A549 (cell line): ENCODE measurements around the gene CA10. TPM values are rescaled to one million over a fixed set of nuclear protein-coding genes. Genes with fewer than 3 reads are reported as not detected.

Experiments
- ATAC-seq, 2 experiments: fragments of 200-7000 bp in 1 of 2; fragments of >200 bp in 1 of 2; cut with Nextera tagmentation in 1 of 2; cut with Tn5 transposase in 1 of 2; 3 replicates each; pipeline versions ENCODE4 v1.8.0 to v1.9.1; 2018 to 2020; ENCODE audit warnings: mild to moderate bottlenecking in 1 of 2, moderate library complexity in 1 of 2
- CTCF ChIA-PET: fragments of 300-600 bp; sonication (Branson Sonifier 250); formaldehyde crosslinking; extraction: SDS; loops from one replicate; lab custom pipeline; 2021; ENCODE audit warnings: antibody characterized with exemption, inconsistent platforms; lab: Yijun Ruan, JAX
- POLR2A ChIA-PET: fragments of 350-600 bp; formaldehyde crosslinking; extraction: SDS; loops from one replicate; lab custom pipeline; 2021; ENCODE audit warnings: antibody characterized with exemption, inconsistent platforms; lab: Yijun Ruan, JAX
- DNase-seq, 2 experiments: peaks; one replicate each; pipeline versions ENCODE4 v3.0.0 to v3.0.0-alpha.2; 2011 to 2016; ENCODE audit warnings: low read depth in 1 of 2, low spot score in 1 of 2
- FAIRE-seq: peaks from 2 replicates; lab custom pipeline; 2011; peaks lifted over from hg19 to GRCh38; lab: Jason Lieb, UNC
- H3K27ac ChIP-seq, 2 experiments: fragments of >200 bp; sonication (Bioruptor Twin); formaldehyde crosslinking; 3 replicates each; pipeline ENCODE4 v1.5.1; 2016 to 2017
- H3K4me1 ChIP-seq: fragments of >200 bp; sonication (Bioruptor Twin); formaldehyde crosslinking; 3 replicates; pipeline ENCODE4 v1.6.1; 2016
- H3K4me2 ChIP-seq: fragments of >200 bp; sonication (Bioruptor Twin); formaldehyde crosslinking; 3 replicates; pipeline ENCODE4 v1.6.1; 2016
- H3K4me3 ChIP-seq: fragments of >200 bp; sonication (Bioruptor Twin); formaldehyde crosslinking; 3 replicates; pipeline ENCODE4 v1.5.1; 2016
- H3K9me3 ChIP-seq: fragments of >200 bp; sonication (Bioruptor Twin); formaldehyde crosslinking; 3 replicates; pipeline ENCODE4 v1.6.1; 2016
- CHD2 ChIP-seq: fragments of 150-350 bp; IDR thresholded peaks from 2 replicates; pipeline ENCODE4 v1.6.1; 2014; ENCODE audit warnings: low read length; ENCODE audit not compliant: partially characterized antibody
- FOSB ChIP-seq: fragments of 250-450 bp; sonication (Bioruptor Pico); IDR thresholded peaks from 2 replicates; pipeline ENCODE4 v1.5.0; 2020; ENCODE audit warnings: mild to moderate bottlenecking, moderate library complexity
- FOSL2 ChIP-seq, 2 experiments: fragments of 450-650 bp in 1 of 2; fragments of >200 bp in 1 of 2; sonication (Bioruptor Twin) in 1 of 2; formaldehyde crosslinking; IDR thresholded peaks; 2 replicates each; pipeline versions ENCODE4 v1.5.0 to v1.6.1; 2016 to 2020; ENCODE audit warnings: mild to moderate bottlenecking in 1 of 2, moderate library complexity in 1 of 2
- GATA3 ChIP-seq: IDR thresholded peaks from 2 replicates; pipeline ENCODE4 v1.6.1; 2012; ENCODE audit warnings: borderline replicate concordance
- JUN ChIP-seq, 2 experiments: fragments of >200 bp; sonication (Bioruptor Twin); formaldehyde crosslinking; IDR thresholded peaks; 2 replicates in 1 of 2; 3 replicates in 1 of 2; pipeline ENCODE4 v1.6.1; 2016 to 2017
- MAFK ChIP-seq: fragments of 450-650 bp; IDR thresholded peaks from 2 replicates; pipeline ENCODE4 v1.6.1; 2014; ENCODE audit not compliant: partially characterized antibody
- MYC ChIP-seq: IDR thresholded peaks from 2 replicates; pipeline ENCODE4 v1.6.1; 2012; ENCODE audit warnings: mild to moderate bottlenecking, inconsistent platforms, low read length, improper control_type of control experiment, borderline replicate concordance
- NFE2L2 ChIP-seq: fragments of 150-350 bp; conservative IDR thresholded peaks from 2 replicates; pipeline ENCODE4 v1.6.1; 2014; ENCODE audit warnings: low read length
- NPAS2 ChIP-seq: fragments of 250-450 bp; sonication (Bioruptor Pico); IDR thresholded peaks from 2 replicates; pipeline ENCODE4 v1.8.0; 2022; ENCODE audit warnings: mild to moderate bottlenecking, moderate library complexity, borderline replicate concordance
- POLR2A ChIP-seq: IDR thresholded peaks from 2 replicates; pipeline ENCODE4 v1.6.1; 2012; ENCODE audit warnings: mild to moderate bottlenecking, low read length
- RAD21 ChIP-seq, 2 experiments: fragments of >200 bp in 1 of 2; sonication (Bioruptor Twin) in 1 of 2; formaldehyde crosslinking in 1 of 2; IDR thresholded peaks in 1 of 2; conservative IDR thresholded peaks in 1 of 2; 2 replicates in 1 of 2; 3 replicates in 1 of 2; pipeline ENCODE4 v1.6.1; 2012 to 2018; ENCODE audit warnings: inconsistent platforms in 1 of 2
- RCOR1 ChIP-seq: fragments of 150-350 bp; IDR thresholded peaks from 2 replicates; pipeline ENCODE4 v1.6.1; 2014; ENCODE audit warnings: antibody characterized with exemption, low read length, low read depth
- SREBF2 ChIP-seq: fragments of 450-650 bp; IDR thresholded peaks from 2 replicates; pipeline ENCODE4 v1.6.1; 2014; ENCODE audit warnings: mild to moderate bottlenecking, moderate library complexity
- TFCP2L1 ChIP-seq: fragments of 250-450 bp; sonication (Bioruptor Pico); IDR thresholded peaks from 2 replicates; pipeline ENCODE4 v1.5.0; 2021; ENCODE audit warnings: mild to moderate bottlenecking
- TP53 ChIP-seq: fragments of 250-450 bp; sonication (Bioruptor Pico); IDR thresholded peaks from 2 replicates; pipeline ENCODE4 v1.5.0; 2021; ENCODE audit warnings: mild to moderate bottlenecking, moderate library complexity
- WGBS: methylation state at CpG from one replicate; pipeline ENCODE4 v1.1.6; 2017; ENCODE audit errors: missing lambda C conversion rate; 5-methylcytosine and 5-hydroxymethylcytosine counted together
- polyA plus RNA-seq, 4 experiments: library from polyadenylated mRNA; depleted of rRNA in 3 of 4; stranded (reverse); fragments of >200 nt; fragmentation: RNase III in 1 of 4; extraction: RNeasy Plus Mini Kit Qiagen cat#74134 plus additional on column Dnase treatment in 1 of 4; gene quantifications; 2 replicates in 3 of 4; 3 replicates in 1 of 4; pipeline ENCODE4 v1.2.3, GENCODE V29; 2011 to 2017
- TF ChIP-seq, protein P1 (sequence below): fragments of 200-600 bp; sonication (generic); IDR thresholded peaks from 2 replicates; pipeline ENCODE4 v1.6.1; 2016; ENCODE audit warnings: antibody characterized with exemption, mild to moderate bottlenecking, moderate library complexity
- TF ChIP-seq, protein P2 (sequence below): IDR thresholded peaks from 2 replicates; pipeline ENCODE4 v1.6.1; 2012
- TF ChIP-seq, protein P3 (sequence below): fragments of >200 bp; sonication (Bioruptor Twin); formaldehyde crosslinking; IDR thresholded peaks from 3 replicates; pipeline ENCODE4 v1.6.1; 2016
- TF ChIP-seq, protein P4 (sequence below): fragments of 250-450 bp; sonication (Bioruptor Pico); IDR thresholded peaks from 2 replicates; pipeline ENCODE4 v1.5.0; 2021; ENCODE audit warnings: mild to moderate bottlenecking, moderate library complexity, borderline replicate concordance
- TF ChIP-seq, protein P5 (sequence below): IDR thresholded peaks from 2 replicates; pipeline ENCODE4 v1.6.1; 2012; ENCODE audit warnings: low read depth, borderline replicate concordance
- TF ChIP-seq, protein P6 (sequence below): fragments of 250-450 bp; sonication (Bioruptor Pico); IDR thresholded peaks from 2 replicates; pipeline ENCODE4 v1.5.0; 2020; ENCODE audit warnings: low read depth, mild to moderate bottlenecking, moderate library complexity

Gene CA10
- polyA plus RNA-seq, 2 of the 4 experiments (the other 2 are of a cell fraction) = not detected

DNA sequence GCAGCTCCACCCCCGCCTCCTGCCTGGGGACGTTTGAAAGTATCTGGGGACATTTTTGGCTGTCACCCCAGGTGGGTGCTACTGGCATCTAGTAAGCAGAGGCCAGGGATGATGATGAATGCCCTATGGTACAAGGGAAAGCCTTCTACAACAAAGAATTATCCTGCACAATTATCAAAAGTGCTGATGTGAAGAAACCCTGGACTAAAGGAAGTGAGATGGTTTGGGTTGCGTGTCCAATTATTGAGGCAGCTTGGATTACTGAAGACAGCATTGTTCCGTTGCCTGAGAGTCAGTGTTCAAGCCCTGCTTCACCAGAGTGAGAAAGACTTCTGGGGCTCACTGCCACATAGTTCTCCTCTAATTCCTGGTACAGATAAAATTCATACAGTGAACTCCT, 343.4 kb downstream of the CA10 start:
- no peaks in the 10 kb centered on the region for H3K4me1 ChIP-seq
- ChIA-PET POLR2A (no interaction called here), CTCF (interaction anchor here (0.7 kb wide), 1 partner anchor 182 kb away, joined by 3 read pairs; no protein-coding TSS in a partner anchor)
- no peak for DNase-seq
- no peak overlapping the region for H3K27ac ChIP-seq
- no peaks in the 10 kb centered on the region for H3K9me3 ChIP-seq
- FAIRE-seq = no peak
- no peak for ATAC-seq
- 15% methylated on average over 4 of the region's 4 CpGs for WGBS
- no peak overlapping the region for H3K4me2 ChIP-seq
- TF ChIP-seq FOSL2 (IDR thresholded peaks at IDR 0.05) = no peak
- no peak for TF ChIP-seq FOSL2 (CRISPR knock-in tag; IDR thresholded peaks at IDR 0.05)
- TF ChIP-seq MAFK = peak; percentile 52
- no peak overlapping the region for H3K4me3 ChIP-seq

DNA sequence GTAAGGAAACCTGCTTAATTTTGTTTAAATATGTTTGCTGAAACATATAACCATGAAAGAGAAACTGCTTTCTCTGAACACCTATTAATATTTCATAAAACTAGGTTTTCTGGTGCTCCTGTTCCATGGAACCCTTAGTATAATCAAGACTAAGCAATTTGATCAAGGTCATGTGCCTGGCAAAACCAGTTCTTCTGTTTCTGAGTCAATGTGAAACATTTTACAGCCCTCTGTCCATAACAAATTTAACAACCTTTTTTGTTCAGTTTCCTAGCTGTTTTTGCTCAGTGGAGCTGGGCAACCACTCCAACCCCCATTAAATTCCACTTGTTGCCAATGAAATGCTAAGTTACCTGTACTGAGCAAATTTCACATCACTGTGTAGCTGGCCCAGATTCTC, 344.0 kb downstream of the CA10 start:
- no peak overlapping the region for H3K4me2 ChIP-seq

DNA sequence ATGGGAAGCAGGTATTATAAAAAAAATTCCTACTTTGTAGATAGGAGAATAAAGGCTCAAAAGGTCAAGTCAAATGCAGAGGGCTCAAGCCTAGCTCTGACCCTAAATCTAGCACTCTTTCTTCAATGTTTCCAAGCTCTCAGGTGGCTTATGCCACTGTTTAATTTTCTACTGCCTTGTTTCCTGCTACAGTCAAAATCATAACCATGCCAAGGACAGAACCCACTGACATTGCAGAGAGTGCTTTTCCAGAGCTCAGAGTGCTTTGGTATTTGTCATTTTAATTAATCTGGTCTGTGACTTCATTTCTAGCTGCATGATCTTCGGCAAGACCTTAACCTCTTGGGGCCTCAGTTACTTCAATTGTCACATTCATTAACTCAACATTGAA, 344.7 kb downstream of the CA10 start:
- POLR2A ChIA-PET = no interaction called here
- no peak overlapping the region for H3K4me2 ChIP-seq
- H3K4me3 ChIP-seq = no peak overlapping the region
- DNase-seq (no peak), ATAC-seq (no peak), FAIRE-seq (no peak)
- H3K27ac ChIP-seq = no peak overlapping the region
- CTCF ChIA-PET = no interaction called here
- no peaks in the 10 kb centered on the region for H3K4me1 ChIP-seq
- no peaks in the 10 kb centered on the region for H3K9me3 ChIP-seq
- WGBS = 3% methylated on average over 1 of the region's 1 CpG
- TF ChIP-seq SREBF2 (no peak), FOSB (CRISPR knock-in tag) (no peak), RCOR1 (no peak), NPAS2 (CRISPR knock-in tag) (no peak), JUN (IDR thresholded peaks at IDR 0.05) (no peak), GATA3 (no peak), POLR2A (no peak), MYC (no peak), RAD21 (conservative IDR thresholded peaks at IDR 0.05 in 1 of 2, IDR thresholded peaks at IDR 0.05 in 1 of 2) (no peak), CHD2 (no peak), NFE2L2 (no peak)
- TF ChIP-seq, protein P1, sequence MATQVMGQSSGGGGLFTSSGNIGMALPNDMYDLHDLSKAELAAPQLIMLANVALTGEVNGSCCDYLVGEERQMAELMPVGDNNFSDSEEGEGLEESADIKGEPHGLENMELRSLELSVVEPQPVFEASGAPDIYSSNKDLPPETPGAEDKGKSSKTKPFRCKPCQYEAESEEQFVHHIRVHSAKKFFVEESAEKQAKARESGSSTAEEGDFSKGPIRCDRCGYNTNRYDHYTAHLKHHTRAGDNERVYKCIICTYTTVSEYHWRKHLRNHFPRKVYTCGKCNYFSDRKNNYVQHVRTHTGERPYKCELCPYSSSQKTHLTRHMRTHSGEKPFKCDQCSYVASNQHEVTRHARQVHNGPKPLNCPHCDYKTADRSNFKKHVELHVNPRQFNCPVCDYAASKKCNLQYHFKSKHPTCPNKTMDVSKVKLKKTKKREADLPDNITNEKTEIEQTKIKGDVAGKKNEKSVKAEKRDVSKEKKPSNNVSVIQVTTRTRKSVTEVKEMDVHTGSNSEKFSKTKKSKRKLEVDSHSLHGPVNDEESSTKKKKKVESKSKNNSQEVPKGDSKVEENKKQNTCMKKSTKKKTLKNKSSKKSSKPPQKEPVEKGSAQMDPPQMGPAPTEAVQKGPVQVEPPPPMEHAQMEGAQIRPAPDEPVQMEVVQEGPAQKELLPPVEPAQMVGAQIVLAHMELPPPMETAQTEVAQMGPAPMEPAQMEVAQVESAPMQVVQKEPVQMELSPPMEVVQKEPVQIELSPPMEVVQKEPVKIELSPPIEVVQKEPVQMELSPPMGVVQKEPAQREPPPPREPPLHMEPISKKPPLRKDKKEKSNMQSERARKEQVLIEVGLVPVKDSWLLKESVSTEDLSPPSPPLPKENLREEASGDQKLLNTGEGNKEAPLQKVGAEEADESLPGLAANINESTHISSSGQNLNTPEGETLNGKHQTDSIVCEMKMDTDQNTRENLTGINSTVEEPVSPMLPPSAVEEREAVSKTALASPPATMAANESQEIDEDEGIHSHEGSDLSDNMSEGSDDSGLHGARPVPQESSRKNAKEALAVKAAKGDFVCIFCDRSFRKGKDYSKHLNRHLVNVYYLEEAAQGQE = no peak
- TF ChIP-seq, protein P2, sequence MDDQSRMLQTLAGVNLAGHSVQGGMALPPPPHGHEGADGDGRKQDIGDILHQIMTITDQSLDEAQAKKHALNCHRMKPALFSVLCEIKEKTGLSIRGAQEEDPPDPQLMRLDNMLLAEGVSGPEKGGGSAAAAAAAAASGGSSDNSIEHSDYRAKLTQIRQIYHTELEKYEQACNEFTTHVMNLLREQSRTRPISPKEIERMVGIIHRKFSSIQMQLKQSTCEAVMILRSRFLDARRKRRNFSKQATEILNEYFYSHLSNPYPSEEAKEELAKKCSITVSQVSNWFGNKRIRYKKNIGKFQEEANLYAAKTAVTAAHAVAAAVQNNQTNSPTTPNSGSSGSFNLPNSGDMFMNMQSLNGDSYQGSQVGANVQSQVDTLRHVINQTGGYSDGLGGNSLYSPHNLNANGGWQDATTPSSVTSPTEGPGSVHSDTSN = no peak
- TF ChIP-seq, protein P3, sequence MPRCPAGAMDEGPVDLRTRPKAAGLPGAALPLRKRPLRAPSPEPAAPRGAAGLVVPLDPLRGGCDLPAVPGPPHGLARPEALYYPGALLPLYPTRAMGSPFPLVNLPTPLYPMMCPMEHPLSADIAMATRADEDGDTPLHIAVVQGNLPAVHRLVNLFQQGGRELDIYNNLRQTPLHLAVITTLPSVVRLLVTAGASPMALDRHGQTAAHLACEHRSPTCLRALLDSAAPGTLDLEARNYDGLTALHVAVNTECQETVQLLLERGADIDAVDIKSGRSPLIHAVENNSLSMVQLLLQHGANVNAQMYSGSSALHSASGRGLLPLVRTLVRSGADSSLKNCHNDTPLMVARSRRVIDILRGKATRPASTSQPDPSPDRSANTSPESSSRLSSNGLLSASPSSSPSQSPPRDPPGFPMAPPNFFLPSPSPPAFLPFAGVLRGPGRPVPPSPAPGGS = no peak
- TF ChIP-seq, protein P4, sequence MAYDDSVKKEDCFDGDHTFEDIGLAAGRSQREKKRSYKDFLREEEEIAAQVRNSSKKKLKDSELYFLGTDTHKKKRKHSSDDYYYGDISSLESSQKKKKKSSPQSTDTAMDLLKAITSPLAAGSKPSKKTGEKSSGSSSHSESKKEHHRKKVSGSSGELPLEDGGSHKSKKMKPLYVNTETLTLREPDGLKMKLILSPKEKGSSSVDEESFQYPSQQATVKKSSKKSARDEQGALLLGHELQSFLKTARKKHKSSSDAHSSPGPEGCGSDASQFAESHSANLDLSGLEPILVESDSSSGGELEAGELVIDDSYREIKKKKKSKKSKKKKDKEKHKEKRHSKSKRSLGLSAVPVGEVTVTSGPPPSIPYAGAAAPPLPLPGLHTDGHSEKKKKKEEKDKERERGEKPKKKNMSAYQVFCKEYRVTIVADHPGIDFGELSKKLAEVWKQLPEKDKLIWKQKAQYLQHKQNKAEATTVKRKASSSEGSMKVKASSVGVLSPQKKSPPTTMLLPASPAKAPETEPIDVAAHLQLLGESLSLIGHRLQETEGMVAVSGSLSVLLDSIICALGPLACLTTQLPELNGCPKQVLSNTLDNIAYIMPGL = no peak

More for the DNA sequence above, 344.0 kb downstream of the CA10 start:
- TF ChIP-seq, protein P3 = no peak
- no peak for TF ChIP-seq RAD21 (conservative IDR thresholded peaks at IDR 0.05 in 1 of 2, IDR thresholded peaks at IDR 0.05 in 1 of 2)
- TF ChIP-seq, protein P5, sequence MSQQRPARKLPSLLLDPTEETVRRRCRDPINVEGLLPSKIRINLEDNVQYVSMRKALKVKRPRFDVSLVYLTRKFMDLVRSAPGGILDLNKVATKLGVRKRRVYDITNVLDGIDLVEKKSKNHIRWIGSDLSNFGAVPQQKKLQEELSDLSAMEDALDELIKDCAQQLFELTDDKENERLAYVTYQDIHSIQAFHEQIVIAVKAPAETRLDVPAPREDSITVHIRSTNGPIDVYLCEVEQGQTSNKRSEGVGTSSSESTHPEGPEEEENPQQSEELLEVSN = no peak
- TF ChIP-seq, protein P6, sequence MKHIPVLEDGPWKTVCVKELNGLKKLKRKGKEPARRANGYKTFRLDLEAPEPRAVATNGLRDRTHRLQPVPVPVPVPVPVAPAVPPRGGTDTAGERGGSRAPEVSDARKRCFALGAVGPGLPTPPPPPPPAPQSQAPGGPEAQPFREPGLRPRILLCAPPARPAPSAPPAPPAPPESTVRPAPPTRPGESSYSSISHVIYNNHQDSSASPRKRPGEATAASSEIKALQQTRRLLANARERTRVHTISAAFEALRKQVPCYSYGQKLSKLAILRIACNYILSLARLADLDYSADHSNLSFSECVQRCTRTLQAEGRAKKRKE (CRISPR knock-in tag) = no peak
- TF ChIP-seq POLR2A = no peak
- no peak for TF ChIP-seq TFCP2L1 (CRISPR knock-in tag)
- TF ChIP-seq FOSL2 (IDR thresholded peaks at IDR 0.05) = no peak
- TF ChIP-seq FOSL2 (CRISPR knock-in tag; IDR thresholded peaks at IDR 0.05) = no peak
- TF ChIP-seq TP53 (CRISPR knock-in tag) = no peak
- TF ChIP-seq NFE2L2 = no peak
- H3K9me3 ChIP-seq = no peaks in the 10 kb centered on the region
- POLR2A ChIA-PET = no interaction called here
- H3K4me1 ChIP-seq = no peaks in the 10 kb centered on the region
- FAIRE-seq (no peak), ATAC-seq (no peak), DNase-seq (no peak)
- H3K4me3 ChIP-seq = no peak overlapping the region
- no peak overlapping the region for H3K27ac ChIP-seq
- CTCF ChIA-PET = interaction anchor here (0.7 kb wide), 1 partner anchor 182 kb away, joined by 3 read pairs; no protein-coding TSS in a partner anchor
